Measurements from ENCODE around the gene UROD. TPM values are rescaled to one million over a fixed set of nuclear protein-coding genes. Genes with fewer than 3 reads are reported as not detected.

The UROD gene
- total RNA-seq, 1 experiment from 2014 or later, result 99.1 TPM

DNA sequence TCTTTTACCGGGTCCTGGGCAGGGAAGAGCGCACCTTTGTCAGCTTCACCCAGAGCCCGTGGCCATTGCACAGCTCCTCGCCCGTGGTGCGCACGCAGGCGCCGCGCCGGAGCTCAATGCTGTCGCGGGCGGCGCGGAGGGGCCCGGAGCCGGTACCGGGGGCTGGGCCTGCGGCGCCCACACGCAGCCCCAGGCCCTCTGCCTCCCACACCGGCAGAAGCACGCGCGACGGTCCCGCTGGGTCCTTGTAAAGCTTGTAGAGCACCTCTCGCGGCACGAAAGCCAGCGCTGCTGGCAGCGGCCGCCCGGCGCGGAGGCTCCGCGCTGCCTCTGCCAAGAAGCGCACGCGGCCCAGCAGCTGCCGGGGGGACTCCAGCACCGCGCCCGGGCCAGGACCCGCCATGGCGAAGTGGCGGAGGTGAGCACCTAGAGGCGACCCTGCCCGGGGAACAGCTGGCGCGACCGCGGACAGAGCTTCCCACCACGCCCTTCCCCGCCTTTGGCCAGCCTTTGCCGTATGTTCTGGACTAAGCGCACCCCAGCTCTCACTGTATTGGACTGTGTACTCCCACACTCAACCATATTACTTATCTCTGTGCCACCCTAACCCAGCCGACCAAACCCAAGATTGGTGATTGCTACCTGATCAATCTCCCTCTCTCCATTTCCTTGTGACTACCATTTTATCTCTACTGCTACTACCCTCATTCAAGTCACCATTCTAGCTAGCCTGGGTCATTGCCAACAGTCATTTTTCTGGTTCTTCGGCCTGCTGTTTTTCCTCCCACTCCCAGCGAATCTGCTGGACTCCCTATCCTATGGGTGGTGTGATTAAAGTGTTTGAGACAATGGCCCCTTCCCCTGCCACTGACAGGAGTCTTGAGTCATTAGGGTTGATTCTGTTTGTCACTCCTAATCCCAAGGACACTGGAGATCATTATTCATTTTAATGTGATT is 921 bp upstream of the UROD start, which contains the start of gene HECTD3:
Gene HECTD3 (minus strand): TSS at position 470 of the 957 bp plus-strand sequence. CDS start 67 bp downstream, at position 403.
- peak; percentile 90 for DNase-seq
- Histone ChIP-seq H4K20me1 (ENCODE audit: insufficient read depth, low read depth, low read length) (no peaks in the 10 kb centered on the region), H3K27me3 (ENCODE audit: low read length) (no peaks in the 10 kb centered on the region), H3K4me2 (ENCODE audit: low read depth, low read length, poor library complexity, severe bottlenecking) (peak within 1 kb of the TSS; percentile 94), H3K9me2 (replicated peaks; ENCODE audit: insufficient read depth, low read length) (no peaks in the 10 kb centered on the region), H2AFZ (ENCODE audit: low read length) (peak within 1 kb of the TSS; percentile 100), H3K79me2 (ENCODE audit: low read length) (peaks cover 20% of the 10 kb centered on the region; the same call in 1 of the 2 replicates), H3K27ac (ENCODE audit: low read length) (peak within 1 kb of the TSS; percentile 18; the same call in 1 of the 2 replicates), H3K4me1 (ENCODE audit: low read length) (peaks cover 32% of the 10 kb centered on the region), H3K4me3 (ENCODE audit: low read length) (peak within 1 kb of the TSS; percentile 91), H3K9me3 (ENCODE audit: low read length) (no peaks in the 10 kb centered on the region), H3K9ac (ENCODE audit: low read length) (peak within 1 kb of the TSS; percentile 83), H3K36me3 (ENCODE audit: insufficient read depth, low read length) (0 out of 2 replicates have a peak, but pooled peaks cover 6% of the 10 kb centered on the region)

DNA sequence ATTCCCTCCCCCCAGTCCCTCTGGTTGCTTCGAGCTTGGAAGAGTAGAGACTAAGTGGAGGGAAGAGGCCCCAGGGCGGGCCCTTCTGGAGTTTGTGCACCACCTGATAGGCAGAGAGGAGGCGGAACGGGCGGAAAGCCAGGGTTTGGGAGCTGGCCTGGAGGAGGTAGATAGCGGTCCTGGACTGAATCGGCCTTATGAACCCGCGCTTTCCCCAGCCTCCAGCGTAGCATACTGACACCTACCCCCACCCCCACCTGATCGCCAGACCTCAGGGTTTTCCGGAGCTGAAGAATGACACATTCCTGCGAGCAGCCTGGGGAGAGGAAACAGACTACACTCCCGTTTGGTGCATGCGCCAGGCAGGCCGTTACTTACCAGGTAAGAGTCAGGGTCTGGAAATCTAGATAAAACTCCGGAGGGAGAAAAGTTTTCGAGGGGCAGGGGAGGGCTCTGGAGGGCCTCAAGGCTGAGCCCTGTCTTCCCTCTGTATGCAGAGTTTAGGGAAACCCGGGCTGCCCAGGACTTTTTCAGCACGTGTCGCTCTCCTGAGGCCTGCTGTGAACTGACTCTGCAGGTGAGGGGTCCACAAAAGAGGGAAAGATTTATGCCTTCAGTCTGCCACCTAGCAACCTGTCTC is 705 bp downstream of the UROD start:
- no peaks in the 10 kb centered on the region for H3K9me3 ChIP-seq (ENCODE audit: low read length)
- peaks cover 32% of the 10 kb centered on the region for H3K4me1 ChIP-seq (ENCODE audit: low read length)
- no peaks in the 10 kb centered on the region for H3K27me3 ChIP-seq (ENCODE audit: low read length)
- no peaks in the 10 kb centered on the region for H4K20me1 ChIP-seq (ENCODE audit: insufficient read depth, low read depth, low read length)
- peak overlapping the region; percentile 91 for H3K4me3 ChIP-seq (ENCODE audit: low read length)
- H3K79me2 ChIP-seq (ENCODE audit: low read length), result peaks cover 20% of the 10 kb centered on the region; the same call in 1 of the 2 replicates
- H3K27ac ChIP-seq (ENCODE audit: low read length), result no peak overlapping the region
- H3K9ac ChIP-seq (ENCODE audit: low read length), result peak overlapping the region; percentile 83
- peak overlapping the region; percentile 73 for H2AFZ ChIP-seq (ENCODE audit: low read length)
- no peaks in the 10 kb centered on the region for H3K9me2 ChIP-seq (replicated peaks; ENCODE audit: insufficient read depth, low read length)
- peak overlapping the region; percentile 94 for H3K4me2 ChIP-seq (ENCODE audit: low read depth, low read length, poor library complexity, severe bottlenecking)
- DNase-seq, result peak; percentile 70
- 0 out of 2 replicates have a peak, but pooled peaks cover 6% of the 10 kb centered on the region for H3K36me3 ChIP-seq (ENCODE audit: insufficient read depth, low read length)

DNA sequence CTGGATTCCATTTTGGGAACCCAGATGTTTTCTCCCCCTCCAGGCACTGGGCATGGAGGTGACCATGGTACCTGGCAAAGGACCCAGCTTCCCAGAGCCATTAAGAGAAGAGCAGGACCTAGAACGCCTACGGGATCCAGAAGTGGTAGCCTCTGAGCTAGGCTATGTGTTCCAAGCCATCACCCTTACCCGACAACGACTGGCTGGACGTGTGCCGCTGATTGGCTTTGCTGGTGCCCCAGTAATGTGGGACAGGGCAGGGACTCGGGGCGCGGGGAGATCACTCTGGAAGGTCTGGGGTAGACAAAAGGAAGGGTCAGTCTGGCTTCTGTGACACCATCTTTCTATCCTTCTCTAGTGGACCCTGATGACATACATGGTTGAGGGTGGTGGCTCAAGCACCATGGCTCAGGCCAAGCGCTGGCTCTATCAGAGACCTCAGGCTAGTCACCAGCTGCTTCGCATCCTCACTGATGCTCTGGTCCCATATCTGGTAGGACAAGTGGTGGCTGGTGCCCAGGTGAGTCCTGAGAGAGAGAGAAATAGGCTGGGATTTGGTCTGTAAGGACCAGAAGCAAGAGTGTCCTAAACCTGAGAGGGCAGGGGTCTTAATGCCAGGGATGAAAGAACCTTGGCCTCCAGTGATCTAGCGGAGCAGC is 1.6 kb downstream of the UROD start:
- Histone ChIP-seq H3K27ac (ENCODE audit: low read length) (no peak overlapping the region), H3K9ac (ENCODE audit: low read length) (peak overlapping the region; percentile 83), H3K4me1 (ENCODE audit: low read length) (peaks cover 35% of the 10 kb centered on the region), H2AFZ (ENCODE audit: low read length) (no peak overlapping the region), H3K9me3 (ENCODE audit: low read length) (no peaks in the 10 kb centered on the region), H3K4me3 (ENCODE audit: low read length) (peak overlapping the region; percentile 91; the same call in 1 of the 2 replicates), H3K27me3 (ENCODE audit: low read length) (no peaks in the 10 kb centered on the region), H3K36me3 (ENCODE audit: insufficient read depth, low read length) (0 out of 2 replicates have a peak, but pooled peaks cover 6% of the 10 kb centered on the region), H3K79me2 (ENCODE audit: low read length) (peaks cover 20% of the 10 kb centered on the region; the same call in 1 of the 2 replicates), H3K4me2 (ENCODE audit: low read depth, low read length, poor library complexity, severe bottlenecking) (peak overlapping the region; percentile 94), H4K20me1 (ENCODE audit: insufficient read depth, low read depth, low read length) (no peaks in the 10 kb centered on the region), H3K9me2 (replicated peaks; ENCODE audit: insufficient read depth, low read length) (no peaks in the 10 kb centered on the region)
- no peak for DNase-seq

DNA sequence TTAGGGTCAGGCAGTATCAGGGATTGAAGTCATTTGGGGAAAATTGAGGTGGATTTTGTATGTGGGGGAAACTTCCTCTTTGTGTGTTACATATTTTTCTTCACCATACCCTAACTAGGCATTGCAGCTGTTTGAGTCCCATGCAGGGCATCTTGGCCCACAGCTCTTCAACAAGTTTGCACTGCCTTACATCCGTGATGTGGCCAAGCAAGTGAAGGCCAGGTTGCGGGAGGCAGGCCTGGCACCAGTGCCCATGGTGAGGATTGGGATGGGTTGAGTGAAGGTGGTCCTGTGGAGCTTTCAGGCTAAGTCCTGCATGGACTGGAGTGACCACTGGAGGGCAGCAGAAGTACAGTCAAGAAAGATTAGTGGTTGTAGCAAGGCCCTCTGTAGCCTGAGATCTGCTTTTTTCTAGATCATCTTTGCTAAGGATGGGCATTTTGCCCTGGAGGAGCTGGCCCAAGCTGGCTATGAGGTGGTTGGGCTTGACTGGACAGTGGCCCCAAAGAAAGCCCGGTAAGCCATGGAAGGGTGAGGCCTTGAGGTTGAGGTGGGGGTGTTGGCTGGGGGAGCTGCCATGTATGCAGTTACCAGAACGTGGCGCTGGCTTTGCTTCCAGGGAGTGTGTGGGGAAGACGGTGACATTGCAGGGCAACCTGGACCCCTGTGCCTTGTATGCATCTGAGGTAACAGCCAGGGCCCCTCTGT is 2.4 kb downstream of the UROD start:
- Histone ChIP-seq H3K36me3 (ENCODE audit: insufficient read depth, low read length) (0 out of 2 replicates have a peak, but pooled peaks cover 6% of the 10 kb centered on the region), H3K9ac (ENCODE audit: low read length) (0 out of 2 replicates have a peak overlapping the region, but pooled peaks have one; percentile 5), H2AFZ (ENCODE audit: low read length) (no peak overlapping the region), H3K9me2 (replicated peaks; ENCODE audit: insufficient read depth, low read length) (no peaks in the 10 kb centered on the region), H3K79me2 (ENCODE audit: low read length) (peaks cover 20% of the 10 kb centered on the region; the same call in 1 of the 2 replicates), H4K20me1 (ENCODE audit: insufficient read depth, low read depth, low read length) (no peaks in the 10 kb centered on the region), H3K27me3 (ENCODE audit: low read length) (no peaks in the 10 kb centered on the region), H3K4me1 (ENCODE audit: low read length) (peaks cover 35% of the 10 kb centered on the region), H3K4me3 (ENCODE audit: low read length) (no peak overlapping the region), H3K9me3 (ENCODE audit: low read length) (no peaks in the 10 kb centered on the region), H3K27ac (ENCODE audit: low read length) (no peak overlapping the region), H3K4me2 (ENCODE audit: low read depth, low read length, poor library complexity, severe bottlenecking) (no peak overlapping the region)
- DNase-seq, result peak; percentile 90

- H4K20me1 ChIP-seq (ENCODE audit: insufficient read depth, low read depth, low read length), result no peaks in the 10 kb centered on the region
- H3K36me3 ChIP-seq (ENCODE audit: insufficient read depth, low read length), result 0 out of 2 replicates have a peak, but pooled peaks cover 6% of the 10 kb centered on the region
- H3K4me1 ChIP-seq (ENCODE audit: low read length), result peaks cover 26% of the 10 kb centered on the region
- H3K9me2 ChIP-seq (replicated peaks; ENCODE audit: insufficient read depth, low read length), result no peaks in the 10 kb centered on the region
- H2AFZ ChIP-seq (ENCODE audit: low read length), result no peak overlapping the region
- H3K79me2 ChIP-seq (ENCODE audit: low read length), result peaks cover 12% of the 10 kb centered on the region; the same call in 1 of the 2 replicates
- H3K4me2 ChIP-seq (ENCODE audit: low read depth, low read length, poor library complexity, severe bottlenecking), result no peak overlapping the region
- H3K9ac ChIP-seq (ENCODE audit: low read length), result no peak overlapping the region
- no peak overlapping the region for H3K27ac ChIP-seq (ENCODE audit: low read length)
- no peaks in the 10 kb centered on the region for H3K9me3 ChIP-seq (ENCODE audit: low read length)
- DNase-seq, result no peak
- no peak overlapping the region for H3K4me3 ChIP-seq (ENCODE audit: low read length)
- H3K27me3 ChIP-seq (ENCODE audit: low read length), result no peaks in the 10 kb centered on the region
These were observed 3.6 kb downstream of the UROD start for GRCh38 chr1:45015683-45016082.

GRCh38 chr1:45016090-45016697 is 4.1 kb downstream of the UROD start:
- Histone ChIP-seq H3K79me2 (ENCODE audit: low read length) (peaks cover 12% of the 10 kb centered on the region; the same call in 1 of the 2 replicates), H4K20me1 (ENCODE audit: insufficient read depth, low read depth, low read length) (no peaks in the 10 kb centered on the region), H3K9me2 (replicated peaks; ENCODE audit: insufficient read depth, low read length) (no peaks in the 10 kb centered on the region), H3K36me3 (ENCODE audit: insufficient read depth, low read length) (0 out of 2 replicates have a peak, but pooled peaks cover 6% of the 10 kb centered on the region), H3K4me3 (ENCODE audit: low read length) (no peak overlapping the region), H3K27ac (ENCODE audit: low read length) (no peak overlapping the region), H3K9ac (ENCODE audit: low read length) (no peak overlapping the region), H3K4me1 (ENCODE audit: low read length) (peaks cover 26% of the 10 kb centered on the region), H3K4me2 (ENCODE audit: low read depth, low read length, poor library complexity, severe bottlenecking) (no peak overlapping the region), H3K9me3 (ENCODE audit: low read length) (no peaks in the 10 kb centered on the region), H3K27me3 (ENCODE audit: low read length) (no peaks in the 10 kb centered on the region), H2AFZ (ENCODE audit: low read length) (no peak overlapping the region)
- DNase-seq, result no peak

GRCh38 chr1:45016767-45017166 is 4.7 kb downstream of the UROD start:
- Histone ChIP-seq H3K4me2 (ENCODE audit: low read depth, low read length, poor library complexity, severe bottlenecking) (no peak overlapping the region), H3K36me3 (ENCODE audit: insufficient read depth, low read length) (0 out of 2 replicates have a peak, but pooled peaks cover 6% of the 10 kb centered on the region), H3K27me3 (ENCODE audit: low read length) (no peaks in the 10 kb centered on the region), H3K9me2 (replicated peaks; ENCODE audit: insufficient read depth, low read length) (no peaks in the 10 kb centered on the region), H4K20me1 (ENCODE audit: insufficient read depth, low read depth, low read length) (no peaks in the 10 kb centered on the region), H3K9ac (ENCODE audit: low read length) (no peak overlapping the region), H2AFZ (ENCODE audit: low read length) (no peak overlapping the region), H3K79me2 (ENCODE audit: low read length) (peaks cover 12% of the 10 kb centered on the region; the same call in 1 of the 2 replicates), H3K9me3 (ENCODE audit: low read length) (no peaks in the 10 kb centered on the region), H3K4me1 (ENCODE audit: low read length) (peaks cover 20% of the 10 kb centered on the region), H3K4me3 (ENCODE audit: low read length) (no peak overlapping the region), H3K27ac (ENCODE audit: low read length) (no peak overlapping the region)
- no peak for DNase-seq
